Middle frontal gyrus (tissue), 1 donor: ENCODE measurements around the gene MIOS.

Experiments used
- DNase-seq: peaks from one replicate; pipeline ENCODE4 v3.0.0-alpha.2; 2015; ENCODE audit warnings: low spot score; ENCODE audit errors: extremely low spot score

MIOS gene

GRCh38 chr7:7583731-7584130 lies 17.0 kb downstream of the MIOS start:
- DNase-seq = no peak

GRCh38 chr7:7584653-7585052 lies 18.0 kb downstream of the MIOS start:
- DNase-seq = no peak

- DNase-seq = no peak
These were observed 18.7 kb downstream of the MIOS start for GRCh38 chr7:7585241-7585928.

GRCh38 chr7:7595451-7595850 lies 28.8 kb downstream of the MIOS start:
- DNase-seq = no peak

- DNase-seq = no peak
These were observed 29.5 kb downstream of the MIOS start for GRCh38 chr7:7596176-7596575.

- DNase-seq = no peak
These were observed 40.3 kb downstream of the MIOS start for GRCh38 chr7:7607010-7607409.

- DNase-seq = no peak
These were observed 42.6 kb downstream of the MIOS start for GRCh38 chr7:7609330-7609729.

- no peak for DNase-seq
These were observed 45.8 kb downstream of the MIOS start for GRCh38 chr7:7612519-7612918.

- DNase-seq = no peak
These were observed 46.5 kb downstream of the MIOS start for GRCh38 chr7:7613210-7613609.

GRCh38 chr7:7614018-7614741 lies 47.5 kb downstream of the MIOS start:
- DNase-seq = no peak

GRCh38 chr7:7617550-7617949 lies 50.9 kb downstream of the MIOS start:
- DNase-seq = no peak

- no peak for DNase-seq
These were observed 51.7 kb downstream of the MIOS start for GRCh38 chr7:7618410-7618809.

- DNase-seq = no peak
These were observed 53.6 kb downstream of the MIOS start for GRCh38 chr7:7620236-7620635.

GRCh38 chr7:7620644-7621210 lies 54.0 kb downstream of the MIOS start:
- DNase-seq = no peak

- DNase-seq = no peak
These were observed 61.8 kb downstream of the MIOS start for GRCh38 chr7:7628476-7628875.

- no peak for DNase-seq
These were observed 64.1 kb downstream of the MIOS start for GRCh38 chr7:7630626-7631329.

- no peak for DNase-seq
These were observed 72.7 kb downstream of the MIOS start for GRCh38 chr7:7639421-7639820.

- DNase-seq = no peak
These were observed 73.2 kb downstream of the MIOS start for GRCh38 chr7:7639847-7640220.

- peak; percentile 98 for DNase-seq
These were observed 73.8 kb downstream of the MIOS start, which contains the start of gene UMAD1 for GRCh38 chr7:7640221-7641128. Gene UMAD1, plus strand, starts transcription at chr7:7640752. Its CDS starts 32,620 bp downstream, at chr7:7673372.

- no peak for DNase-seq
These were observed 74.5 kb downstream of the MIOS start for GRCh38 chr7:7641129-7641663.

- no peak for DNase-seq
These were observed 75.4 kb downstream of the MIOS start for GRCh38 chr7:7642081-7642480.
